Right lobe of liver (tissue), 6 donors: ENCODE data around the gene IRF4. TPM values are rescaled to one million over a fixed set of nuclear protein-coding genes. Genes with fewer than 3 reads are reported as not detected.

Experiments
- ATAC-seq, 4 donors: fragments of 200-7000 bp; cut with Tn5 transposase; one replicate each; pipeline ENCODE4 v1.9.1; 2020; ENCODE audit warnings: mild to moderate bottlenecking in 4 of 4, moderate library complexity in 4 of 4
- DNase-seq, 3 donors: peaks; one replicate each; pipeline ENCODE4 v3.0.0-alpha.2; 2020
- H3K27ac ChIP-seq, 3 donors: fragments of 200-600 bp; one replicate each; pipeline ENCODE4 v1.8.0; 2022
- H3K27me3 ChIP-seq, 2 donors: fragments of 200-600 bp; one replicate each; pipeline ENCODE4 v1.8.0; 2022
- H3K36me3 ChIP-seq, 4 donors: fragments of 200-600 bp; sonication (generic) in 1 of 4; one replicate each; pipeline versions ENCODE4 v1.5.1 to v1.8.0; 2017 to 2022; ENCODE audit warnings: control low read depth in 1 of 4
- H3K4me1 ChIP-seq, 4 donors: fragments of 200-600 bp; sonication (generic) in 1 of 4; one replicate each; pipeline versions ENCODE4 v1.5.1 to v1.8.0; 2017 to 2022; ENCODE audit warnings: control low read depth in 1 of 4
- H3K4me3 ChIP-seq, 3 donors: fragments of 200-600 bp; one replicate each; pipeline ENCODE4 v1.8.0; 2022
- H3K9me3 ChIP-seq, 4 donors: fragments of 200-600 bp; sonication (generic) in 1 of 4; one replicate each; pipeline versions ENCODE4 v1.5.1 to v1.8.0; 2017 to 2022; ENCODE audit warnings: control low read depth in 1 of 4
- POLR2A ChIP-seq: fragments of 450-650 bp; IDR thresholded peaks from one replicate; pipeline ENCODE4 v1.6.1; 2017; ENCODE audit warnings: antibody characterized with exemption, mild to moderate bottlenecking
- WGBS: methylation state at CpG from one replicate; pipeline ENCODE4 v1.1.6; 2018; ENCODE audit warnings: low coverage, low lambda C conversion rate; ENCODE audit not compliant: insufficient coverage; ENCODE audit errors: missing lambda C conversion rate; 5-methylcytosine and 5-hydroxymethylcytosine counted together
- intact Hi-C, 2 donors: fragments of 100-400 bp; cut with DNase I; formaldehyde crosslinking; loops; one replicate each; pipeline versions ENCODE4 v1.11.2 to v1.14.1; 2022
- total RNA-seq, 6 experiments: library from RNA; depleted of rRNA in 2 of 6; stranded (reverse); fragments of >200 nt in 2 of 6; fragmentation: NEBNext Ultra II Directional in 3 of 6; extraction: Animal tissue kit (Norgen Biotek cat#: 25700) in 3 of 6; gene quantifications; one replicate each; pipeline versions ENCODE4 v1.1.0 to v1.2.4, GENCODE V29; 2016 to 2023
- TF ChIP-seq, protein P1 (sequence below), 4 donors: fragments of 200-600 bp in 3 of 4; fragments of 450-650 bp in 1 of 4; IDR thresholded peaks; one replicate each; pipeline versions ENCODE4 v1.5.1 to v1.8.0; 2016 to 2022; ENCODE audit warnings: antibody characterized with exemption in 4 of 4, mild to moderate bottlenecking in 2 of 4
- donor health status: DM: no; HTN: yes; CAD: no.
- donor health status: DM: no; HTN: no; CAD: no.
- donor health status: DM: no; HTN: no; CAD: no.
- donor health status: DM: no; HTN: yes; CAD: no.
- donor health status: DM: no; HTN: yes; CAD: no.

IRF4 gene
- total RNA-seq, 6 experiments from 2014 or later: 0.24 to 5.0 (median 1.6) TPM

DNA sequence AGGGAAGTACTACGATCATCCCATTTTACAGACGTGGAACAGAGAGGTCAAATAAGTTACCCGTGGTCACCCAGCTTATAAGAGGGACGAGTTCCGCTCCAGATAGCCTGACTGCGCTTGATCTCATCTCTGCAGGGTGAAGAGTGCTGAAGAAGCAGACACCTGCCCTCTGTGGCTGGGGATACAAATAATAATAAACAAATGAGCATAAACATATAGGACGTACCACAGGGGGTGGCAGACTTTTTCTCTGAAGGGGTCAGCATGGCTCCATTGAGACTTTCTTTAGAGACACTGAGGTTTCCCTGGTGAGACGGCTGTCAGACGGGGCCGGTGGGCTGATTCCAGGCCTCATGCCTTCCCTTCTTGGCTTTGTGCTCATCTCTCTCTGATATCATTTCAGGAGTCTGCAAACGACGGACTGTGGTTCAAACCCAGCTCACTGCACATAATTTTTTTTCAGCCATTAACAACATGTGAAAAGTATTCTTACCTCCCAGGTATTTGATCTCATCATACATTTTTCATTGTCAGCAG, 47.1 kb downstream of the IRF4 start:
- intact Hi-C loops: no loop called here
- 72% methylated on average over 12 of the region's 12 CpGs for WGBS

DNA sequence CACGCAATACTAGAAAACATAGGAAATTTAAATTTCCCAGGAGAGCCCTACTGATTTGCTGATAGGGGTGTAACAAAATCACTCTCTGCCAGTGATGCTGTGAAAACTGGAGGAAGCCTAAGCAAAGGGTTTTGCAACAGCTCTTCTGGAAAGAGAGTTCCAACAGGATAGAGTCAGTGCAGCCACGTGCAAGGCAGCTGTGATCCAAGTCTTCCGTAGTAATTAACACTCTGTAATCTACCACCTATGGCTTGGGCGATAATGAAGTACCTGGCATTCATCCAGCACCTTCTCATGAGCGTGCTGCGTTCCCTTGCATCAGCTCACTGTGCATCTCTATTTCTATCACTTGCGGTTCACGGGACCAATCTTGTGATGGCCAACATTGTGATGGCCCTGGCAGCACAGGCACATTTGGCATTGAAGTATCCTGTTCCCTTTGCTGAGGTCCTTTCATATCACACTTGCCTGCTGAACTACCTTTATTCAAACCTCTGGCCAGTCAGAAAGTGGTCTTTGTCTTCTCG, 48.2 kb downstream of the IRF4 start:
- no peak for DNase-seq
- Histone ChIP-seq H3K36me3 (no peaks in the 10 kb centered on the region), H3K27ac (no peak overlapping the region), H3K4me3 (no peak overlapping the region), H3K9me3 (no peaks in the 10 kb centered on the region), H3K27me3 (no peaks in the 10 kb centered on the region), H3K4me1 (no peaks in the 10 kb centered on the region)
- TF ChIP-seq POLR2A: no peak
- TF ChIP-seq, protein P1, sequence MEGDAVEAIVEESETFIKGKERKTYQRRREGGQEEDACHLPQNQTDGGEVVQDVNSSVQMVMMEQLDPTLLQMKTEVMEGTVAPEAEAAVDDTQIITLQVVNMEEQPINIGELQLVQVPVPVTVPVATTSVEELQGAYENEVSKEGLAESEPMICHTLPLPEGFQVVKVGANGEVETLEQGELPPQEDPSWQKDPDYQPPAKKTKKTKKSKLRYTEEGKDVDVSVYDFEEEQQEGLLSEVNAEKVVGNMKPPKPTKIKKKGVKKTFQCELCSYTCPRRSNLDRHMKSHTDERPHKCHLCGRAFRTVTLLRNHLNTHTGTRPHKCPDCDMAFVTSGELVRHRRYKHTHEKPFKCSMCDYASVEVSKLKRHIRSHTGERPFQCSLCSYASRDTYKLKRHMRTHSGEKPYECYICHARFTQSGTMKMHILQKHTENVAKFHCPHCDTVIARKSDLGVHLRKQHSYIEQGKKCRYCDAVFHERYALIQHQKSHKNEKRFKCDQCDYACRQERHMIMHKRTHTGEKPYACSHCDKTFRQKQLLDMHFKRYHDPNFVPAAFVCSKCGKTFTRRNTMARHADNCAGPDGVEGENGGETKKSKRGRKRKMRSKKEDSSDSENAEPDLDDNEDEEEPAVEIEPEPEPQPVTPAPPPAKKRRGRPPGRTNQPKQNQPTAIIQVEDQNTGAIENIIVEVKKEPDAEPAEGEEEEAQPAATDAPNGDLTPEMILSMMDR (IDR thresholded peaks at IDR 0.05): no peak
- 90% methylated on average over 3 of the region's 9 CpGs for WGBS
- no peak for ATAC-seq
- intact Hi-C loops: no loop called here

More for the DNA sequence above, 47.1 kb downstream of the IRF4 start:
- no peak overlapping the region for H3K4me3 ChIP-seq
- ATAC-seq (no peak), DNase-seq (no peak)
- H3K27ac ChIP-seq: no peak overlapping the region
- no peak for TF ChIP-seq POLR2A
- TF ChIP-seq, protein P1 (IDR thresholded peaks at IDR 0.05): no peak
- no peaks in the 10 kb centered on the region for H3K4me1 ChIP-seq
- no peaks in the 10 kb centered on the region for H3K36me3 ChIP-seq
- H3K9me3 ChIP-seq: no peaks in the 10 kb centered on the region
- H3K27me3 ChIP-seq: no peaks in the 10 kb centered on the region

DNA sequence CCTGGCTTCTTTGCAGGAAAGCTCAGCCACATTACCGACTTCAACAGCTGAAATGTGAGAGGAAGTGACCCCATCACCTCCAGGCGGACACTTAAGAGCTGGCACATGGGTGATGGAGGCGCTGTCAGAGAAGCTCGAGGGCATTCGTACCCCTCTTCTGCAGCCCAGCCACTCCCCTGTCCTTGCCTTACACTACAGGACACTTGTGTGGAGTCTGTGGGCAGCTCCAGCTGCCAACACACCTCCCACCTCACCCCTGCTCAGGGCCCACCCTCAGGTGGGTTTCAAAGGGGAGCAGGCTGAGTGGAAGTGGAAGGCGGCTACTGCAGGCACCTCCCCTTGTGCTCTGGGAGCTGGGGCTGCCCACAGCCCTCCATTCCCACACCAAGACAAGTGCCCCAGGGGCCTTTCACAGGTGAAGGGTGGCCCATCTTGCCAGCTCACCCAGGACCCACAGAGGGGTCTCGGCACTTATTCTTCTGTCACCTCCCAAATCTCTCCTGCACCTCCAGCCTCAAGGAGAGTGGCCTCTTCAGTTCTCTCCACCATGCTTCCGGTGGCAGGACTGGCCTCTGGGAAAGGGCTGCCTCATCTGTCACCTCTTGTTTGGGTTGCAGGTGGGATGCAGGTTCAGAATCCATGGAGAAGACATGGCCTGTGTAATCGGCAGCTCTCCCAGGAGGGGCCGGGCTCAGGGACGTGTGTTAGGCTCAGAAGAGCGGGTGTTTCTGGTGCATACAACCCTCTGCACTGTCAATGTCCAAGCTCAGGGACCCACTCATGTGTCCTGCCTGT, 49.8 kb downstream of the IRF4 start:
- no peak overlapping the region for H3K27ac ChIP-seq
- no peak for TF ChIP-seq POLR2A
- TF ChIP-seq, protein P1 (IDR thresholded peaks at IDR 0.05): no peak
- whole genome bisulfite sequencing: 89% methylated on average over 5 of the region's 12 CpGs
- H3K4me1 ChIP-seq: no peaks in the 10 kb centered on the region
- no peak for ATAC-seq
- no peaks in the 10 kb centered on the region for H3K36me3 ChIP-seq
- intact Hi-C loops: no loop called here
- no peaks in the 10 kb centered on the region for H3K9me3 ChIP-seq
- H3K4me3 ChIP-seq: no peak overlapping the region
- no peaks in the 10 kb centered on the region for H3K27me3 ChIP-seq
- DNase-seq: no peak

DNA sequence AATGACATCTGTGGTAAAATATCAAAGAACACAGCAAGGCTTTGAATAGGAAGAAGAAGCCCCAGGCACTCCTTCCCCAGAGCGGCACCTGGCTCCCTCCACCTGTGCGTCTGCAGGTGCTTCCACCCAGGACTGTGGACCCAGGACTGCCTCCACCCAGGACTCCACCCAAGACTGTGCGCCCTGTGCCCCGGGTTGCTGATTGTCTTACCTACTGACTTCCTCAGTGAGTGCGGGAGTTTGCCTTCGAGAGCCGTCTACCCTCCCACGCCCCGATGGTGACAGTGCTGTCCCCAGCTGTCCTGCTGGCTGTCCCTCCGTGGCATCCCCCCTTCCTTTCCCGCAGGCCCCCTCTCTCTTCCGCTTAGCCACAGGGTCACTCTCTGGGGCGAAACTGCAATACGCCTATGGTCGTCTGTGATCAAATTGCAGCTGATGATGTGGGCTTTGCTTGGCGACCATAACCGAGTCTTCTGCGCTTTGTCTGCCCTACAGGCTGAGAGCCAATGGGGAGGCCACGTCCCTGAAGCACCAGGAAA, 52.1 kb downstream of the IRF4 start:
- no peak overlapping the region for H3K4me3 ChIP-seq
- no peak overlapping the region for H3K27ac ChIP-seq
- intact Hi-C loops: no loop called here
- WGBS: 63% methylated on average over 5 of the region's 19 CpGs
- H3K9me3 ChIP-seq: no peaks in the 10 kb centered on the region
- no peak for DNase-seq
- no peak for TF ChIP-seq POLR2A
- TF ChIP-seq, protein P1 (IDR thresholded peaks at IDR 0.05): no peak
- no peaks in the 10 kb centered on the region for H3K36me3 ChIP-seq
- H3K27me3 ChIP-seq: no peaks in the 10 kb centered on the region
- no peak for ATAC-seq
- no peaks in the 10 kb centered on the region for H3K4me1 ChIP-seq
